Endothelial cell of umbilical vein (primary cell): Measurements from ENCODE around the gene CTSF.
"Not testable (repeated sequence)": the region's sequence is repeated elsewhere in the genome, so short reads cannot be mapped to it uniquely, and the experiment has no call there.

Experiments
- EZH2 ChIP-seq: IDR thresholded peaks from 2 replicates; pipeline ENCODE4 v1.6.1; 2012; ENCODE audit warnings: borderline replicate concordance, low read depth, mild to moderate bottlenecking, moderate library complexity, low read length, inconsistent platforms; ENCODE audit not compliant: severe bottlenecking
- TF ChIP-seq, protein P1 (sequence below), 2 donors: IDR thresholded peaks; 1 replicate in 1 of 2; 2 replicates in 1 of 2; pipeline ENCODE4 v1.5.1; 2011; ENCODE audit warnings: low read length in 2 of 2, mild to moderate bottlenecking in 2 of 2, moderate library complexity in 2 of 2, control low read depth in 1 of 2, inconsistent platforms in 1 of 2, low read depth in 1 of 2; ENCODE audit not compliant: insufficient read depth in 1 of 2; ENCODE audit errors: extremely low read depth in 1 of 2

DNA sequence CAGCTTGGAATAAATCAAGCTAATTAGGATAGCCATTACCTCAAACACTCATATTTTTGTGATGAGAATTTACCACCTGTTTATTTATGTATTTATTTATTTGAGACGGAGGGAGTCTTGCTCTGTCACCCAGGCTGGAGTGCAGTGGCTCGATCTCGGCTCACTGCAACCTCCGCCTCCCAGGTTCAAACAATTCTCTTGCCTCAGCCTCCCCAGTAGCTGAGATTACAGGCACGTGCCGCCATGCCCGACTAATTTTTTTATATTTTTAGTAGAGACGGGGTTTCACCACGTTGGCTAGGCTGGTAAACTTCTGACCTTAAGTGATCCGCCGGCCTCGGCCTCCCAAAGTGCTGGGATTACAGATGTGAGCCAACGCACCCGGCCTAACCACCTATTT lies 23.5 kb downstream of the CTSF start:
- not testable (repeated sequence) for TF ChIP-seq EZH2
- TF ChIP-seq, protein P1, sequence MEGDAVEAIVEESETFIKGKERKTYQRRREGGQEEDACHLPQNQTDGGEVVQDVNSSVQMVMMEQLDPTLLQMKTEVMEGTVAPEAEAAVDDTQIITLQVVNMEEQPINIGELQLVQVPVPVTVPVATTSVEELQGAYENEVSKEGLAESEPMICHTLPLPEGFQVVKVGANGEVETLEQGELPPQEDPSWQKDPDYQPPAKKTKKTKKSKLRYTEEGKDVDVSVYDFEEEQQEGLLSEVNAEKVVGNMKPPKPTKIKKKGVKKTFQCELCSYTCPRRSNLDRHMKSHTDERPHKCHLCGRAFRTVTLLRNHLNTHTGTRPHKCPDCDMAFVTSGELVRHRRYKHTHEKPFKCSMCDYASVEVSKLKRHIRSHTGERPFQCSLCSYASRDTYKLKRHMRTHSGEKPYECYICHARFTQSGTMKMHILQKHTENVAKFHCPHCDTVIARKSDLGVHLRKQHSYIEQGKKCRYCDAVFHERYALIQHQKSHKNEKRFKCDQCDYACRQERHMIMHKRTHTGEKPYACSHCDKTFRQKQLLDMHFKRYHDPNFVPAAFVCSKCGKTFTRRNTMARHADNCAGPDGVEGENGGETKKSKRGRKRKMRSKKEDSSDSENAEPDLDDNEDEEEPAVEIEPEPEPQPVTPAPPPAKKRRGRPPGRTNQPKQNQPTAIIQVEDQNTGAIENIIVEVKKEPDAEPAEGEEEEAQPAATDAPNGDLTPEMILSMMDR (IDR thresholded peaks at IDR 0.05; ENCODE audit: extremely low read depth in 1 of 2, insufficient read depth in 1 of 2, low read depth in 1 of 2, low read length in 2 of 2): not testable (repeated sequence)
